GM12878 (cell line): ENCODE data around the gene THRAP3. TPM values are rescaled to one million over a fixed set of nuclear protein-coding genes. Genes with fewer than 3 reads are reported as not detected.
A peak's percentile ranks its signal among the peaks of the same experiment; 100 is the strongest.

ENCODE experiments used
- ATAC-seq: fragments of 200-7000 bp; cut with Tn5 transposase; 3 replicates; pipeline ENCODE4 v1.9.1; 2020; ENCODE audit warnings: mild to moderate bottlenecking, moderate library complexity
- BruUV-seq: library from RNA; stranded (reverse); fragments of 400-500 nt; replicated peaks from 2 replicates; lab custom pipeline; 2021; lab: Mats Ljungman, UMichigan
- CTCF ChIA-PET: fragments of 300-600 bp; sonication (Branson Sonifier 250); formaldehyde crosslinking; extraction: SDS; loops from one replicate; lab custom pipeline; 2021; ENCODE audit warnings: inconsistent platforms; lab: Yijun Ruan, JAX
- POLR2A ChIA-PET: fragments of 350-600 bp; formaldehyde crosslinking; extraction: SDS; loops from one replicate; lab custom pipeline; 2021; ENCODE audit warnings: inconsistent platforms; lab: Charles Lee
- RAD21 ChIA-PET: fragments of 300-600 bp; sonication (Branson Sonifier 250); formaldehyde crosslinking; loops from one replicate; lab custom pipeline; 2023; ENCODE audit warnings: antibody characterized with exemption; ENCODE audit not compliant: unreplicated experiment; lab: Charles Lee
- SMC1A ChIA-PET: fragments of 300-600 bp; sonication (Branson Sonifier 250); formaldehyde crosslinking; loops from one replicate; lab custom pipeline; 2023; ENCODE audit not compliant: unreplicated experiment, uncharacterized antibody; lab: Charles Lee
- DNase-seq: peaks from one replicate; pipeline ENCODE4 v3.0.0-alpha.2; 2011; ENCODE audit warnings: low read depth, low spot score
- FAIRE-seq: peaks from 3 replicates; lab custom pipeline; 2011; peaks lifted over from hg19 to GRCh38; lab: Jason Lieb, UNC
- H2AFZ ChIP-seq: 2 replicates; pipeline ENCODE4 v1.6.0; 2011; ENCODE audit warnings: low read depth, low read length, control low read depth; ENCODE audit not compliant: control insufficient read depth
- H3K27ac ChIP-seq: 2 replicates; pipeline ENCODE4 v1.5.1; 2011; ENCODE audit warnings: control low read depth; ENCODE audit not compliant: control insufficient read depth, insufficient read depth
- H3K27me3 ChIP-seq, 2 experiments: replicated peaks in 1 of 2; 2 replicates each; pipeline versions ENCODE4 v1.6.0 to v1.6.1; 2011; ENCODE audit warnings: low read length in 1 of 2; ENCODE audit not compliant: control insufficient read depth in 2 of 2, insufficient read depth in 2 of 2
- H3K36me3 ChIP-seq, 2 experiments: 2 replicates each; pipeline ENCODE4 v1.5.1; 2011; ENCODE audit warnings: low read length in 1 of 2; ENCODE audit not compliant: control insufficient read depth in 2 of 2, insufficient read depth in 2 of 2
- H3K4me1 ChIP-seq: 2 replicates; pipeline ENCODE4 v1.6.1; 2011; ENCODE audit warnings: mild to moderate bottlenecking, low read length, moderate library complexity, mixed read lengths; ENCODE audit not compliant: control insufficient read depth, insufficient read depth
- H3K4me2 ChIP-seq: 2 replicates; pipeline ENCODE4 v1.6.0; 2011; ENCODE audit warnings: control low read depth; ENCODE audit not compliant: control insufficient read depth, insufficient read depth
- H3K4me3 ChIP-seq: fragments of 200-600 bp; sonication (generic); 2 replicates; pipeline ENCODE4 v1.5.1; 2016
- H3K79me2 ChIP-seq: 2 replicates; pipeline ENCODE4 v1.6.0; 2011; ENCODE audit warnings: low read length; ENCODE audit not compliant: control insufficient read depth, insufficient read depth
- H3K9ac ChIP-seq: 2 replicates; pipeline ENCODE4 v1.8.0; 2011; ENCODE audit warnings: low read length, control low read depth, mixed read lengths; ENCODE audit not compliant: control insufficient read depth, insufficient read depth
- H3K9me3 ChIP-seq: replicated peaks from 3 replicates; pipeline ENCODE4 v1.5.1; 2011; ENCODE audit warnings: mild to moderate bottlenecking, low read length; ENCODE audit not compliant: control insufficient read depth, insufficient read depth
- H4K20me1 ChIP-seq: 2 replicates; pipeline ENCODE4 v1.6.0; 2011; ENCODE audit not compliant: control insufficient read depth, insufficient read depth
- ATF3 ChIP-seq: IDR thresholded peaks from 2 replicates; pipeline ENCODE4 v1.6.1; 2011; ENCODE audit warnings: low read depth, mild to moderate bottlenecking, low read length, moderate library complexity, borderline replicate concordance; ENCODE audit errors: extremely low read depth
- CHD4 ChIP-seq: fragments of 200-600 bp; sonication (generic); IDR thresholded peaks from 2 replicates; pipeline ENCODE4 v1.6.1; 2016; ENCODE audit warnings: mild to moderate bottlenecking
- CREB1 ChIP-seq: IDR thresholded peaks from 2 replicates; pipeline ENCODE4 v1.6.1; 2012; ENCODE audit warnings: low read depth, mild to moderate bottlenecking, inconsistent platforms
- DPF2 ChIP-seq: fragments of 450-650 bp; IDR thresholded peaks from 2 replicates; pipeline ENCODE4 v1.6.1; 2017; ENCODE audit warnings: mild to moderate bottlenecking
- E4F1 ChIP-seq: fragments of 450-650 bp; IDR thresholded peaks from 2 replicates; pipeline ENCODE4 v1.6.1; 2018; ENCODE audit warnings: borderline replicate concordance, mild to moderate bottlenecking; ENCODE audit not compliant: partially characterized antibody
- FOXK2 ChIP-seq: fragments of 450-650 bp; IDR thresholded peaks from 2 replicates; pipeline ENCODE4 v1.6.1; 2017; ENCODE audit warnings: mild to moderate bottlenecking, moderate library complexity
- FOXM1 ChIP-seq: IDR thresholded peaks from 2 replicates; pipeline ENCODE4 v1.6.1; 2012; ENCODE audit warnings: low read depth, mild to moderate bottlenecking, inconsistent platforms, low read length, moderate library complexity
- NR2C1 ChIP-seq: fragments of 450-650 bp; IDR thresholded peaks from 2 replicates; pipeline ENCODE4 v1.6.1; 2017; ENCODE audit warnings: antibody characterized with exemption, mild to moderate bottlenecking, moderate library complexity
- POLR2AphosphoS5 ChIP-seq: IDR thresholded peaks from 2 replicates; pipeline ENCODE4 v1.6.1; 2011; ENCODE audit warnings: mild to moderate bottlenecking, low read length, inconsistent platforms
- SIX5 ChIP-seq: IDR thresholded peaks from 2 replicates; pipeline ENCODE4 v1.6.1; 2011; ENCODE audit warnings: mild to moderate bottlenecking, low read depth, low read length, moderate library complexity; ENCODE audit not compliant: severe bottlenecking
- SPI1 ChIP-seq: IDR thresholded peaks from 2 replicates; pipeline ENCODE4 v1.6.1; 2011; ENCODE audit warnings: low read depth, mild to moderate bottlenecking, low read length, moderate library complexity, borderline replicate concordance; ENCODE audit not compliant: insufficient read depth
- SREBF1 ChIP-seq: IDR thresholded peaks from 2 replicates; pipeline ENCODE4 v1.6.1; 2012; ENCODE audit warnings: mild to moderate bottlenecking, low read length
- ZNF24 ChIP-seq: fragments of 450-650 bp; IDR thresholded peaks from 2 replicates; pipeline ENCODE4 v1.6.1; 2017; ENCODE audit warnings: antibody characterized with exemption, mild to moderate bottlenecking
- WGBS: methylation state at CpG from one replicate; pipeline ENCODE4 v1.1.6; 2016; ENCODE audit warnings: low lambda C conversion rate; ENCODE audit not compliant: insufficient replicate concordance, insufficient coverage; ENCODE audit errors: missing lambda C conversion rate; 5-methylcytosine and 5-hydroxymethylcytosine counted together
- in situ Hi-C: fragments of 300-500 bp; cut with MboI; formaldehyde crosslinking; loops from 9 replicates; pipeline ENCODE4 v1.14.3; 2018; ENCODE audit warnings: mixed read lengths
- intact Hi-C: fragments of 100-400 bp; cut with micrococcal nuclease; formaldehyde crosslinking; loops from one replicate; pipeline ENCODE4 v1.14.2; 2022; ENCODE audit not compliant: unreplicated experiment
- polyA plus RNA-seq, 11 experiments: library from polyadenylated mRNA; depleted of rRNA in 4 of 11; unstranded in 6 of 11; stranded (reverse) in 5 of 11; fragments of >200 nt; fragmentation: Nextera tagmentation in 4 of 11; fragmentation: Illumina TruSeq in 1 of 11; extraction: Ambion mirVana in 4 of 11; extraction: Trizol in 1 of 11; gene quantifications; 1 replicate in 1 of 11; 2 replicates in 10 of 11; pipeline versions ENCODE4 v1.2.1 to v1.2.3, GENCODE V29; 2011 to 2016; ENCODE audit warnings: inconsistent platforms in 2 of 11, missing spikeins in 2 of 11, low read depth in 1 of 11
- total RNA-seq, 4 experiments: library from RNA; depleted of rRNA in 3 of 4; stranded (reverse); fragments of >200 nt in 3 of 4; fragmentation: Illumina TruSeq in 1 of 4; extraction: Trizol in 1 of 4; gene quantifications; 2 replicates each; pipeline versions ENCODE4 v1.2.1 to v1.2.3, GENCODE V29; 2013 to 2021

Gene THRAP3
- total and polyA plus RNA-seq, 10 of the 15 experiments (the other 5 are each of a cell fraction or from before 2014, with no cell fraction given) = 76.3 to 173 (median 136) TPM

- H3K9ac ChIP-seq = no peak overlapping the region
- WGBS = 73% methylated on average over 4 of the region's 4 CpGs
- H4K20me1 ChIP-seq = no peaks in the 10 kb centered on the region
- RAD21 ChIA-PET = interaction anchor here (1.0 to 2.8 kb wide), 2 partner anchors 16 to 46 kb away, joined by 3 to 9 read pairs; partner anchors contain the start of gene THRAP3
- H3K27ac ChIP-seq = no peak overlapping the region
- no peaks in the 10 kb centered on the region for H3K9me3 ChIP-seq
- FAIRE-seq = no peak
- TF ChIP-seq POLR2AphosphoS5 (peak; percentile 39; the same call in 1 of the 2 replicates), ZNF24 (no peak)
- TSS peak; percentile 19 for BruUV-seq
- intact Hi-C loops (no loop called here), in situ Hi-C loops (no loop called here)
- POLR2A ChIA-PET = interaction anchor here (1.5 kb wide), 1 partner anchor 23 kb away, joined by 3 read pairs; no protein-coding TSS in a partner anchor
- peaks cover 3 to 5% of the 10 kb centered on the region in 2 experiments; a peak in 3 of 4 replicates for H3K36me3 ChIP-seq
- SMC1A ChIA-PET = interaction anchor here (1.8 kb wide), 1 partner anchor 16 kb away, joined by 6 read pairs; the partner anchor contains the start of gene THRAP3
- H3K79me2 ChIP-seq = peaks cover 67% of the 10 kb centered on the region
- no peak overlapping the region for H2AFZ ChIP-seq
- no peak overlapping the region for H3K4me2 ChIP-seq
- no peaks in the 10 kb centered on the region for H3K27me3 ChIP-seq
- peak; percentile 15; the same call in 1 of the 3 replicates for ATAC-seq
- no peak for DNase-seq
- no peaks in the 10 kb centered on the region for H3K4me1 ChIP-seq
- no peak overlapping the region for H3K4me3 ChIP-seq
- CTCF ChIA-PET = interaction anchor here (1.2 kb wide), 1 partner anchor 24 kb away, joined by 3 read pairs; no protein-coding TSS in a partner anchor
Measured at GRCh38 chr1:36239941-36240637, 15.8 kb downstream of the THRAP3 start.

- ChIA-PET RAD21 (no interaction called here), SMC1A (no interaction called here), CTCF (interaction anchor here (1.2 kb wide), 1 partner anchor 38 kb away, joined by 3 read pairs; no protein-coding TSS in a partner anchor), POLR2A (interaction anchor here (0.7 kb wide), 1 partner anchor 235 kb away, joined by 4 read pairs; no protein-coding TSS in a partner anchor)
- H3K27ac ChIP-seq = no peak overlapping the region
- H4K20me1 ChIP-seq = peaks cover 4% of the 10 kb centered on the region
- DNase-seq (no peak), ATAC-seq (no peak), FAIRE-seq (no peak)
- peaks cover 72% of the 10 kb centered on the region for H3K79me2 ChIP-seq
- intact Hi-C loops (no loop called here), in situ Hi-C loops (no loop called here)
- no peak overlapping the region for H3K9ac ChIP-seq
- WGBS = 95% methylated on average over 3 of the region's 3 CpGs
- no TSS peak for BruUV-seq
- no peaks in the 10 kb centered on the region for H3K27me3 ChIP-seq
- no peak overlapping the region for H3K4me3 ChIP-seq
- H3K9me3 ChIP-seq = no peaks in the 10 kb centered on the region
- H3K4me1 ChIP-seq = no peaks in the 10 kb centered on the region
- H2AFZ ChIP-seq = no peak overlapping the region
- peaks cover 0 to 3% of the 10 kb centered on the region in 2 experiments; a peak in 3 of 4 replicates for H3K36me3 ChIP-seq
- no peak overlapping the region for H3K4me2 ChIP-seq
- TF ChIP-seq ATF3 = no peak
- TF ChIP-seq SIX5 = no peak
- TF ChIP-seq CHD4 = no peak
- no peak for TF ChIP-seq DPF2
- TF ChIP-seq CREB1 = no peak
- TF ChIP-seq FOXM1 = no peak
- TF ChIP-seq NR2C1 = no peak
- no peak for TF ChIP-seq SREBF1
- TF ChIP-seq SPI1 = no peak
- no peak for TF ChIP-seq FOXK2
- TF ChIP-seq POLR2AphosphoS5 = no peak
- TF ChIP-seq E4F1 = no peak
Measured at GRCh38 chr1:36247538-36247937, 23.3 kb downstream of the THRAP3 start.
